ENCODE results near the gene PRKRIP1. TPM values are rescaled to one million over a fixed set of nuclear protein-coding genes. Genes with fewer than 3 reads are reported as not detected.
"Not testable (repeated sequence)": the region's sequence is repeated elsewhere in the genome, so short reads cannot be mapped to it uniquely, and the experiment has no call there.

PRKRIP1 gene
- total and polyA plus RNA-seq, 5 donors, result 14.6 to 20.5 (median 15.3) TPM

DNA sequence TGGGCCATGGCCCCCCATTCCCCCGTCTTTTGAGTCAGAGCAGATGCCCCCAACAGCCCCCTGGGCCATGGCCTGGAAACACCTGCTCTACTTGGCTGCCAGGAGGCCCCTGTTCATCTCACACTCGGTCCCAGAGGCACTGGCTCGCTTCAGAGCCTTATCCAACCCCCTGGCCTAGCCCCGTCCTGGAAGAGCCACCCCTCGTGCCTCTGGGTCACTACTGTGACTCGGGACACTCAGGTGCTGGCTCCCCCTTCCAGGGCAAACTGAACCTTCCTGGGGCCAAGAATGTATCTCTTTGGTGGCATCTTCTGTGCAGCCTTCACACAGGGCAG is 75.6 kb downstream of the PRKRIP1 start:
- H3K4me1 ChIP-seq (ENCODE audit: control insufficient read depth, insufficient read depth, low read length), result no peaks in the 10 kb centered on the region
- ATAC-seq (no peak), DNase-seq (peak in 2 of 3 donors; percentile 9 to 31)
- no peak overlapping the region for H3K4me3 ChIP-seq (ENCODE audit: low read length)
- no peaks in the 10 kb centered on the region for H3K9me3 ChIP-seq (ENCODE audit: control insufficient read depth, low read length)
- no peaks in the 10 kb centered on the region for H3K27me3 ChIP-seq (ENCODE audit: control insufficient read depth, insufficient read depth)
- intact Hi-C loops (cut with DNase I), result no loop called here
- WGBS, result 82% methylated on average over 6 of the region's 6 CpGs
- no peak overlapping the region for H3K27ac ChIP-seq (ENCODE audit: low read length)

- Histone ChIP-seq H3K4me3 (ENCODE audit: low read length) (no peak overlapping the region), H3K9me3 (ENCODE audit: control insufficient read depth, low read length) (no peaks in the 10 kb centered on the region), H3K27me3 (ENCODE audit: control insufficient read depth, insufficient read depth) (no peaks in the 10 kb centered on the region), H3K27ac (ENCODE audit: low read length) (no peak overlapping the region), H3K4me1 (ENCODE audit: control insufficient read depth, insufficient read depth, low read length) (no peaks in the 10 kb centered on the region)
- no peak for ATAC-seq
- peak; percentile 22 to 65 (median 50) for DNase-seq
- WGBS, result 69% methylated on average over 31 of the region's 31 CpGs
- intact Hi-C loops (cut with DNase I), result no loop called here
These were observed 76.2 kb downstream of the PRKRIP1 start for GRCh38 chr7:102472126-102473041.

DNA sequence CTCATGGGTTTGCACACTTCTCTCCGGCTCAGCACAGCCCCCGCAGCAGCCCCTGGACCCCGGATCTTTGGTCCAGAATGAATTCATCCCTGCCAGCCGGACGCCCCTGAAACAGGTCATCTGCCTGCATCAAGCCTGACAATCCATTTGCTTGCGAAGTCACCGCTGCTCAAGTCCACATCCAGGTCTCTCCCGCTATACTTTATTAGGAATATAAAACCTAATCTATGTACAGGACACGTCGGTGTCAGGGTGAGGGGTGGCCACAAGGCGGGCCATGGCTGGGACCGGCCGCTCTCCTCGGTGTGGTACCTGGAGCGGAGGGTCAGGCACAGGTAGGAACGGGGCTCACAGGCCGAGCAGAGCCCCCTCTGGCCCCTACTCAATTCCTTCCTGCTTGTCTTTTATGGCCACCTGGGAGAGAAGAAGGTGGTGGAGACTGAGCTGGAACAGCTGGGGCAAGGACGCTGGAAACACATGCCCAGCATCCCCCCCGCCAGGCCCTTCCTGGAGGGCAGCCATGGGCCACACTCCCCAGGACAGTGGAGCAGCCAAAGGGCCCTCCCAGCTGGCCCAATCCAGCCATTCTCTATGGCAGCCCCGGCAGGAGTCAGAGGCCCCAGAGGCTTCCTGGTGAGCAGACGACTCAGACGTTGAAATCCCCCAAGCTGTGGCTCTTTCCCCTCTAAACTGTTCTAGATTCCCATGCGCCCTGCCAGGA is 77.3 kb downstream of the PRKRIP1 start:
- Histone ChIP-seq H3K9me3 (ENCODE audit: control insufficient read depth, low read length) (no peaks in the 10 kb centered on the region), H3K4me3 (ENCODE audit: low read length) (no peak overlapping the region), H3K27ac (ENCODE audit: low read length) (no peak overlapping the region), H3K27me3 (ENCODE audit: control insufficient read depth, insufficient read depth) (no peaks in the 10 kb centered on the region), H3K4me1 (ENCODE audit: control insufficient read depth, insufficient read depth, low read length) (no peaks in the 10 kb centered on the region)
- intact Hi-C loops (cut with DNase I), result no loop called here
- ATAC-seq, result no peak
- WGBS, result 79% methylated on average over 23 of the region's 23 CpGs
- DNase-seq, result peak; percentile 13 to 58 (median 50)

GRCh38 chr7:102474116-102474515 is 78.0 kb downstream of the PRKRIP1 start:
- ATAC-seq; H3K4me3 ChIP-seq (ENCODE audit: low read length); intact Hi-C loops (cut with DNase I); H3K27me3 ChIP-seq (ENCODE audit: control insufficient read depth, insufficient read depth); H3K4me1 ChIP-seq (ENCODE audit: control insufficient read depth, insufficient read depth, low read length); H3K27ac ChIP-seq (ENCODE audit: low read length); H3K9me3 ChIP-seq (ENCODE audit: control insufficient read depth, low read length): not testable (repeated sequence)
- peak; percentile 1 to 22 (median 7) for DNase-seq
- 83% methylated on average over 9 of the region's 14 CpGs for WGBS

- H3K9me3 ChIP-seq (ENCODE audit: control insufficient read depth, low read length); ATAC-seq; H3K4me1 ChIP-seq (ENCODE audit: control insufficient read depth, insufficient read depth, low read length); H3K27me3 ChIP-seq (ENCODE audit: control insufficient read depth, insufficient read depth); H3K27ac ChIP-seq (ENCODE audit: low read length); intact Hi-C loops (cut with DNase I); H3K4me3 ChIP-seq (ENCODE audit: low read length): not testable (repeated sequence)
- DNase-seq, result peak; percentile 4 to 36 (median 20)
- 77% methylated on average over 11 of the region's 19 CpGs for WGBS
These were observed 78.7 kb downstream of the PRKRIP1 start for GRCh38 chr7:102474736-102475435.

Small RNA genes within 50 kb of the gene (microRNA-seq; reads per million reads assigned to microRNA genes)
- 0 reads per million in 2 donors for gene MIR4467
- gene MIR5090, result 0.54 to 2.1 reads per million in 2 donors
- 0 reads per million in 2 donors for gene MIR548O

Other genes with a start within 250 kb of the PRKRIP1 start
- gene SH2B2, start 109.5 kb upstream of the PRKRIP1 start, total RNA-seq, result 1 to 10 TPM in 2 of 4 donors, under 1 TPM in 2; 0.49 to 2.8 (median 1.2) TPM
- gene SH2B2, start 109.5 kb upstream of the PRKRIP1 start, polyA plus RNA-seq, result 0.84 TPM
- gene SPDYE6, start 39.9 kb upstream of the PRKRIP1 start, total RNA-seq, result not detected
- gene SPDYE6, start 39.9 kb upstream of the PRKRIP1 start, polyA plus RNA-seq, result 0.18 TPM
- 1 to 10 TPM; 3.6 to 7.4 (median 4.8) TPM for gene ORAI2, start 37.2 kb downstream of the PRKRIP1 start, total RNA-seq
- 2.9 TPM for gene ORAI2, start 37.2 kb downstream of the PRKRIP1 start, polyA plus RNA-seq
- gene ALKBH4, start 68.5 kb downstream of the PRKRIP1 start, total RNA-seq, result 1 to 10 TPM; 7.6 to 9.2 (median 8.3) TPM
- 7.3 TPM for gene ALKBH4, start 68.5 kb downstream of the PRKRIP1 start, polyA plus RNA-seq
- 10 to 100 TPM in 3 of 4 donors, 1 to 10 TPM in 1; 9.7 to 14.2 (median 11.0) TPM for gene LRWD1, start 68.6 kb downstream of the PRKRIP1 start, total RNA-seq
- 8.5 TPM for gene LRWD1, start 68.6 kb downstream of the PRKRIP1 start, polyA plus RNA-seq
- gene POLR2J, start 82.6 kb downstream of the PRKRIP1 start, total RNA-seq, result 10 to 100 TPM; 51.0 to 63.0 (median 58.8) TPM
- gene POLR2J, start 82.6 kb downstream of the PRKRIP1 start, polyA plus RNA-seq, result 176 TPM
- gene RASA4B, start 121.4 kb downstream of the PRKRIP1 start, total RNA-seq, result 10 to 100 TPM in 2 of 4 donors, 1 to 10 TPM in 2; 3.8 to 12.8 (median 9.4) TPM
- gene RASA4B, start 121.4 kb downstream of the PRKRIP1 start, polyA plus RNA-seq, result 5.8 TPM
- gene UPK3BL2, start 147.3 kb downstream of the PRKRIP1 start, total RNA-seq, result 1 to 10 TPM; 3.4 to 8.3 (median 7.2) TPM
- gene UPK3BL2, start 147.3 kb downstream of the PRKRIP1 start, polyA plus RNA-seq, result 2.7 TPM
- not detected for gene SPDYE2, start 154.9 kb downstream of the PRKRIP1 start, total RNA-seq
- gene SPDYE2, start 154.9 kb downstream of the PRKRIP1 start, polyA plus RNA-seq, result 0.09 TPM
- gene POLR2J3, start 176.2 kb downstream of the PRKRIP1 start, total RNA-seq, result 10 to 100 TPM; 10.2 to 17.3 (median 12.3) TPM
- 54.8 TPM for gene POLR2J3, start 176.2 kb downstream of the PRKRIP1 start, polyA plus RNA-seq
- gene RASA4, start 220.4 kb downstream of the PRKRIP1 start, total RNA-seq, result 10 to 100 TPM; 10.5 to 27.2 (median 22.7) TPM
- gene RASA4, start 220.4 kb downstream of the PRKRIP1 start, polyA plus RNA-seq, result 14.2 TPM
- gene UPK3BL1, start 246.4 kb downstream of the PRKRIP1 start, total RNA-seq, result 10 to 100 TPM in 2 of 4 donors, 1 to 10 TPM in 2; 5.1 to 22.6 (median 9.9) TPM
- gene UPK3BL1, start 246.4 kb downstream of the PRKRIP1 start, polyA plus RNA-seq, result 24.2 TPM